ENCODE results near the gene GRN.

GRN gene

GRCh38 chr17:44344939-44345453, at the start of gene GRN:
Gene GRN, plus strand, starts transcription at chr17:44345302. Its CDS starts 3,863 bp downstream, at chr17:44349165.
- Histone ChIP-seq H3K36me3 (replicated peaks) (peaks cover 1% of the 10 kb centered on the region), H3K27ac (peak within 1 kb of the TSS; percentile 28), H3K4me3 (ENCODE audit: low read depth, low read length) (peak within 1 kb of the TSS; percentile 87), H3K27me3 (replicated peaks) (no peaks in the 10 kb centered on the region)
- in situ Hi-C loops (cut with HindIII; ENCODE audit: low pct_ligation_motif_present, low sequenced_read_pairs), result no loop called here
- DNase-seq, result peak; percentile 99
- TF ChIP-seq CTCF (IDR thresholded peaks at IDR 0.05; ENCODE audit: low read depth, low read length, missing control alignments), result no peak

- no peak for DNase-seq
- Histone ChIP-seq H3K36me3 (replicated peaks) (no peaks in the 10 kb centered on the region), H3K27ac (no peak overlapping the region), H3K27me3 (replicated peaks) (no peaks in the 10 kb centered on the region), H3K4me3 (ENCODE audit: low read depth, low read length) (no peak overlapping the region)
- in situ Hi-C loops (cut with HindIII; ENCODE audit: low pct_ligation_motif_present, low sequenced_read_pairs), result no loop called here
- no peak for TF ChIP-seq CTCF (IDR thresholded peaks at IDR 0.05; ENCODE audit: low read depth, low read length, missing control alignments)
These were observed 47.1 kb upstream of the GRN start for GRCh38 chr17:44297975-44298374.

DNA sequence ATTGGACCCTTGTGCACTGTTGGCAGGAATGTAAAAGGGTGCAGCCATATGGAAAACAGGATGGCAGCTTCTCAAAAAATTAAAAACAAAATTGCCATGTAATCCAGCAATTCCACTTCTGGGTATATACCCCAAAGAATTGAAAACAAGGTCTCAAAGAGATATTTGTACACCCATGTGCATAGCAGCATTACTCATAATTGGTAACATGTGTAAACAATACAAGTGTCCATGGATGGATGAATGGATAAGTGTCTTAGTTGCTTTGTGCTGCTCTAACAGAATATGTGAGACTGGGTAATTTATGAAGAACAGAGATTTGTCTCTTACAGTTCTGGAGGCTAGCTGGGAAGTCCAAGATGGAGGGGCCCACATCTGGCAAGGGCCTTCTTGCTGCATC, 40.5 kb upstream of the GRN start:
- Histone ChIP-seq H3K27ac (no peak overlapping the region), H3K4me3 (ENCODE audit: low read depth, low read length) (no peak overlapping the region), H3K27me3 (replicated peaks) (peaks cover 7% of the 10 kb centered on the region), H3K36me3 (replicated peaks) (no peaks in the 10 kb centered on the region)
- no peak for DNase-seq
- in situ Hi-C loops (cut with HindIII; ENCODE audit: low pct_ligation_motif_present, low sequenced_read_pairs), result no loop called here
- no peak for TF ChIP-seq CTCF (IDR thresholded peaks at IDR 0.05; ENCODE audit: low read depth, low read length, missing control alignments)

- Histone ChIP-seq H3K36me3 (replicated peaks) (no peaks in the 10 kb centered on the region), H3K27ac (no peak overlapping the region), H3K4me3 (ENCODE audit: low read depth, low read length) (no peak overlapping the region), H3K27me3 (replicated peaks) (peaks cover 7% of the 10 kb centered on the region)
- DNase-seq, result no peak
- TF ChIP-seq CTCF (IDR thresholded peaks at IDR 0.05; ENCODE audit: low read depth, low read length, missing control alignments), result no peak
- in situ Hi-C loops (cut with HindIII; ENCODE audit: low pct_ligation_motif_present, low sequenced_read_pairs), result no loop called here
These were observed 37.5 kb upstream of the GRN start for GRCh38 chr17:44307387-44308186.

GRCh38 chr17:44308320-44308818, 36.7 kb upstream of the GRN start, which contains the start of gene RUNDC3A:
Gene RUNDC3A, plus strand, starts transcription at chr17:44308601. Its CDS starts 232 bp downstream, at chr17:44308833.
- H3K4me3 ChIP-seq (ENCODE audit: low read depth, low read length), result peak within 1 kb of the TSS; percentile 51
- DNase-seq, result peak; percentile 67
- in situ Hi-C loops (cut with HindIII; ENCODE audit: low pct_ligation_motif_present, low sequenced_read_pairs), result no loop called here
- peaks cover 7% of the 10 kb centered on the region for H3K27me3 ChIP-seq (replicated peaks)
- H3K27ac ChIP-seq, result no peak within 1 kb of the TSS
- no peak for TF ChIP-seq CTCF (IDR thresholded peaks at IDR 0.05; ENCODE audit: low read depth, low read length, missing control alignments)
- no peaks in the 10 kb centered on the region for H3K36me3 ChIP-seq (replicated peaks)
